Activated naive CD8-positive, alpha-beta T cell treated with anti-CD3 and anti-CD28 coated beads, Interleukin-2, amount 50 U/mL, for 16 hours (primary cell): ENCODE results near the gene EPAS1.

ENCODE experiments used
- DNase-seq: peaks from one replicate; pipeline ENCODE4 v3.0.0-alpha.2; 2020; ENCODE audit warnings: low read depth, low spot score

Gene EPAS1

DNA sequence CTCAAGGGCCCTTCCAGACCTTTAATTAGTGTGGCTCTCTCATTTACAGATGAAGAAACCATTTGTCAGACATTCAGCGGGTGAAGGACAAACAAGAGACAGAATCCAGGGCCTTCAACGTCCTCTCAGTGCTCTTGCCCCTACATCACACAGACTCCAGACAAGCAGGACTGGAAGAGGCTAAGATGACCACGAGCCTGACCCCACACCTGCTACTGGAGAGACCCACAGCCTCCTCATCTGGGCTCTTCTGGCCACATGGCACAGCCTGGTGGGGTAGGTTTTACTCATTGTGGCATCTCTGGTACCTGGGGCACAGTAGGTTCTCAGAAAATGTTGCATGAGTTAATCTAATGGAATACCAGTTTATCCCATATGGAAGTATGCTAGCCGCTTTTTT lies 112.5 kb downstream of the EPAS1 start:
- no peak for DNase-seq

DNA sequence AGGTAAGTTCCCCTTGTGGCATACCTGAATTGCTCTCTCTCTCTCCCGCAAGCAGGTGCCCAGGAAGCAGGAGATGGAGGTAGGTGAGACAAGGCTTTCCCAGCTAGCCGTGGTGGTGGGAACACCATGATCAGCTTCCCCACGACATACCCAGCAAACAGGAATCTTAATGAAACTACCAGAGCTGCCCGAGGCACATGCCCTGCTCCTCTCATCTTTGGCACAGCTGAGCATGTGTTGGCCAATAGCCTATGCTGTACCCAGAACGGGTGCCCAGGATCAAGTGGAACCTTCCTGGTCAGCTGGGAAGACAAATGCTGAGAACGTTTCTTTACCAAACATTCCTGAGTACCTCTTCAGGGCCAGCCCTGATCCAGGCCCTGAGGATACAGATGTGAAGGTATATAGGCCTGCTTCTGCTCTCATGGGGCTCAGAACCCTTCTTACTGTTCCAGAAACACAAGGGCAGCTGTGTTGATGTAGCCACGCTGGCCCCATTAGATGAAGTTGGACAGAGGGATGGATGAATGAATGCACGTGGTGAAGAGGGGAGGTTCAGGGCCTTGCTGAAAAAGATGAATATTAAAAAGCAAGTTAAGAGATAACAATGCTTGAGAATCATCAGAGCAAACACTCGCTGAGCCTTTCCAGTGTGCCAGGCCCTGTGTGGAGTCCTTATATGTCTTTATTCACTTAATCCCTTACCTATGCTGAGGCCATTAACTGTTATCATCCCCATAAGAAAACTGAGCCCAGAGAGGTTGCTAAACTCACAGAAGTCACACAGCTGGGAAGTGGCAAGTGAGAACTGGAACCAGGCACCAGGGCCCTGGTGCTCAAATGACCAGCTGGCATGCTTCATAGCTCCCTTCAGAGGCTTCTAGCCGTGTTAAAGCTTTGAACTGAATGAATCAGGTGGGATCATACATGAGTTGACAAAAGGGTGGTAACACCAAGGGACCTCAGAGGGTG lies 113.4 kb downstream of the EPAS1 start:
- no peak for DNase-seq

DNA sequence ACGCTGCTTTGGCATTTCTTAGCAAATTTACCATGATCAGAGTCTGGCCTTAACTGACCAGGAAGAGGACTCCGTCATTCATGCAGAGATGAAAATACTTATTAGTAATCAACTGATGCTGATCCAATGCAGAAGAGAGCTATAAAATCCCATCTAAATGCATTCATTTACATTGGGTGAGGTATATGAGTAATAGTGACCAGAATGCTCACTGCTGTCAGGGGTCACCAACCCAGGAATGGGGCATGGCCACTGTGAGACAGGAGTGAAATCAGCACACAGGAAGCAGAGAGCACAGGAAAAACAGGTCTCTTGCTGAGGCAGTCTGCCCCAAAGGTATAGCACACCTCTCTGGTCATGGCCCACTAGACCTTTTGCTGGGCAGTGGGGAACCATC lies 114.0 kb downstream of the EPAS1 start:
- no peak for DNase-seq

DNA sequence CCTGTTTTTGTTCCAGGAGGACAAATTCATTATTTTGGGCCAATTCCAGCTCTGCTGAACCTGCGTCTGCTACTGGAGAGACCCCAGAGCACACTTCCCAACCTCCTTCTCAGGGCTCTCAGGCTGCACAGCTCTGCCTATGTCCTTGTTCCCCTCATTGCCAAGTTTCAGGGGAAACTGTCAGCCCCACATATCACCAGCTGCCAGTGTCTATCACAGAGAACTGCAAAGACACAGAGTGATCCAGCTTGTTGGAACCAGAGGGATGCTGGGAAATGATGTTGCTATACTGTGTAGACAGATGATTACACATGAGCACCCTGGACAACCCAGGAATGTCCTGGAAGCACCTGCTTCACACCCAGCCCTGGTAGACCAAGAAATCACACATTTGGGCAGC lies 114.8 kb downstream of the EPAS1 start:
- no peak for DNase-seq

DNA sequence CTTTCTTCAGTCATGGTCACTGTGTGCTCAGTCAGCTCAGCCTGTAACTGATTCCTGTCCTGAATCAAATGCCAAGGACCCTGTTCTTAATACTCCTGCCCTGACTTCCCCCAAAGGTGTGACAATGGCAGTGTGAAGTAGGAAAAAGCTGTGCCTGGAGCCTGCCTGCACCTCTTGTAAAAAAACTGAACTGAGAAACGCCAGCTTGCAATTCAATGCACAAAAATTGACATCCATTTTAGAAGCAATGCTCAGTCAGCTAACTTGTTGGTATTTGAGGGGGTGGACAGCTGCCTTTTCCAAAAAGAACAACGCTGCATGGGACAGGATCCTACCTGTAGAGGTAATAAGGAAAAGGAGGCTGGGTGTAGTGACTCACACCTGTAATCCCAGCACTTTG lies 115.9 kb downstream of the EPAS1 start:
- no peak for DNase-seq

DNA sequence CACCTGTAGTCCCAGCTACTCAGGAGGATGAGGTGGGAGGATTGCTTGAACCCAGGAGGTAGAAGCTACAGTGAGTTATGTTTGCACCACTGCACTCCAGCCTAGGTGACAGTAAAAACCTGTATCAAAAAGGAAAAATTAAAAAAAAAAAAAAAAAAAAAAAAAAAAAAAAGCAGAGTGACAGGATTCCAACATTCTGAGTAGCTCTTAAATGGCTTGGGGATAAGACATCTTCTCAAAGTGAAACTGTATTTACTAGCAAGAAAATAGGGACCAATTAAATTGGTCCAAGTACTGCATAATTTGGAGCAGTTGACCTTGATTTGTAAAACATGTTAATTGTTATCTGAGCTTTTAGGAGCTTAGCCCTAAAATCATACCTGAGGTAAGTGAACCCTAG lies 116.4 kb downstream of the EPAS1 start:
- no peak for DNase-seq

DNA sequence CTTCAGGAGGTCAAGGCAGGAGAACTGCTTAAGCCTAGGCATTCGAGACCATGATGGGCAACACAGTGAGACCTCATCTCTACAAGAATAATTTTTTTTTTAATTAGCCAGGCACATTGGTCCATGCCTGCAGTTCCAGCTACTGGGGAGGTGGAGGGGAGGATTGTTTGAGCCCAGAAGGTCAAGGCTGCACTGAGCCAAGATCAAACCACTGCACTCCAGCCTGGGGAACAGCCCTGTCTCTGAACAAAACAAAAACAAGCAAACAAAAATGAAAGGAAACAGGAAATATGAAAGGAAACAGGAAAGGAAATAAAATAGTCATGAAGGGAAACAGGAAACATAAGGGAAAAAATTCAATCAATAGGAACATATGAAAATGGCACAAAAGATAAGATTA lies 117.5 kb downstream of the EPAS1 start:
- no peak for DNase-seq

DNA sequence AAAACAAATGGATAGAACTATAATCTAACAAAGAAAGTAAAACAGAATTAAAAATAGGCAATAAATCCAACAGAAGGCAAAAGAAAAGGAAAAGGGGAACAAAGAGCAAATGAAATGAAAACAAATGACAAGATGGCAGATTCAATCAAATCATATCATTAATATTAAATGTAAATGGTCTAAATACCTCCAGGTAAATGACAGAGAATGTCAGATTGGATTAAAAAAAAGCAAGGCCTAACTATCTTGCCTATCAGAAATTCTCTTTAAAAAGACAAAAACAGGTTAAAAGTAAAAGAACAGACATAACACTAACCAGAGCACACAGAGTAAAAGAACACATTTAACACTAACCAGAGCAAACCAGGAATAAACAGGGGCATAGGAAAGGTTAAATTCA lies 119.1 kb downstream of the EPAS1 start:
- no peak for DNase-seq

DNA sequence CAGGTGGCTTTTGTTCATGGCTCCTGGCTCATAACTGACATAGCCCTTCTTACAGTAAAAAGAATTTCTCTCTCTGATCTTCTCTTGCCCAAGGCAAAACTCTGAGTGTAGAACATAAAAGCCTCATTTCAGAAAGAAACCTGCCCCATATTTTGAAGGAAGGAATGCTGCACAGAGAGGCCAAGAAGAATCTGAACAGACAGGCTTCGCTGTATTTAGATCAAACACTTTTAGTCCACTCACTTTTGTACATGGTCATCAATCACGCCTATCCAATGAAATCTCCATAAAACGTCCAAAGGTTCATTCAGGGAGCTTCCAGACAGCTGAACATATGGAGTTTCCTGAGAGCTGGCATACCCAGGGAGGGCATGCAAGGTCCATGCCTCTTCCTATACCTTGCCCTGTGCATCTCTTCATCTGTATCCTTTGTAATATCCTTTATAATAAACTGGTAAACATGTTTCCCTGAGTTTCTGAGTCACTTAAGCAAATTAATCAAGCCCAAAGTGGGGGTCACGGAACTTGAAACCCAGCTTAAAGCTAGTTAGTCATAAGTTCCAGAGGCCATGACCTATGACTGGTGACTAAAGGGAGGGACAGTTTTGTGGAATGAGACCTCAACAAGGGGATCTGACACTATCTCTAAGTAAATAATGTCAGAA lies 119.7 kb downstream of the EPAS1 start:
- DNase-seq, result no peak

DNA sequence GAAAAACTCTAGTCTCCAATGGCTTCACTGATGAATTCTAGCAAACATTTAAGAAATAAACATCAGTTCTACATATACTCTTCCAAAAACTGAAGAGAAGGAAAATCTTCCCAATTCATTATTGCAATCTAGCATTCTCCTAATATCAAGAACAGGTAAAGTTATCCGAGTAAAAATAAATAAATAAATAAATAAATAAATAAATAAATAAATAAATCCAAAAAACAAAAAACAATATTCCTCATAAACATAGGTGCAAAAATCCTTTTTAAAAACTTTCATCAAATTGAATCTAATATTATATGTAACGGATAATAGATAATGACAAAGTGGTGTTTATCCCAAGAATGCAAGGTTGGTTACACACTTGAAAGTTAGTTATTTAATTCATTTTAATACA lies 123.7 kb downstream of the EPAS1 start:
- no peak for DNase-seq

DNA sequence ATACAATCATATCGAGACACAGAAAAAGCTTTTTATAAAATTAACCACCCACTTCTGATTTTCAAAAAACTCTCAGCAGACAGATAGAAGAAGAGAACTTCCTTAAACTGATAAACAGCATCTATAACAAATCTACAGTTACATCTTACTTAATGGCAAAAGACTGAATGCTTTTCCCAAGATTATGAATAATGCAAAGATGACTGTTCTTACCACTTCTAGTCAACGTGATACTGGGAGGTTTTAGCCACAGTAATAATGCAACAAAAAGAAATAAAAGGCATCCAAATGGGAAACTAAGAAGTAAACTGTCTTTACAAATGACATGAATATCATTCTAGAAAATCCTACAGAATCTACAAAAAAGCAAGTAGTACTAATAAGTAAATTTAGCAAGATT lies 124.2 kb downstream of the EPAS1 start:
- DNase-seq, result no peak

DNA sequence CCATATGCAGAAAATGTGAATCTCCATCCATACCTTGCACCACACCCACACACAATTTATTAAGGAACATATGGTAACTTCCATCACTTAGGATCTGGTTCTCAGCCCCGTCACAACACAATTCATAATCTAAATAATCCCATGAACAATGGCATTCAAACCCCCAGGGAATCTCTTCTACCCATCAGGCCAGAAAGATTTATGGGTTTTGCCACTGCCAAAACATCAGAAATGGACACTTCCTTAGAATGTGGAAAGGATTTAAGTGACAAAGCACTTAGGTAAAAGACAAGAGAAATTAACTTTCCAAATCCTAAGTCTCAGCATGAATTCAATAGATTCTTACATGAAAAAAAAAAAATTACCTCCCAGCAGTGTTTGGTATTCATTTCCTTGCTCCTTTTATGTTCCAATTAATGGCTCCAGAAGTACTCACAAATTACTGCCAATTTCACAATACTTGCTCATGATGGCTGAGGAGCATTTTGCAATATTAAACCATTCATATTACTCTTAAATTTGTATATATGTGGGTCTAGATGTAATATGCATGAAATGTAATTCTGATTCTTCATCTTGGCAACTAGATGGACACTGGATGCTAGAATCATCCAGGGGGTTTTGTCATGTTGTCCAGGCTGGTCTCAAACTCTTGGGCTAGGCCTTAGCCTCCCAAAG lies 125.6 kb downstream of the EPAS1 start:
- no peak for DNase-seq

DNA sequence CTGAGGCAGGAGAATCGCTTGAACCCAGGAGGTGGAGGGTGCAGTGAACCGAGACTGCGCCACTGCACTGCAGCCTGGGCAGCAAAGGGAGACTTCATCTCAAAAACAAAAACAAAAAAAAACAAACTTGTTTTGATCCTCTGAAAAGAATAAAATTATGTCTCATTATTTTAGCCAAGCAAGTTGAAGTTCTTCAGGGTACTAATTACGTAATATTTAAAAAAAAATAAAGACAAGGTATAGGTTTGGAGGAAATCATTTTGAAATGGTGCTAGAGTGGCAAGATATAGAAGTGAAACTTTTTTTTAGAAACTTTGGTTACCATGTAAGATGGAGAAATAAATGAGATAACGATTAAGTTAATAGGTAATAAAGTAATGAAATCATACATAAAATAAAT lies 127.7 kb downstream of the EPAS1 start:
- no peak for DNase-seq

DNA sequence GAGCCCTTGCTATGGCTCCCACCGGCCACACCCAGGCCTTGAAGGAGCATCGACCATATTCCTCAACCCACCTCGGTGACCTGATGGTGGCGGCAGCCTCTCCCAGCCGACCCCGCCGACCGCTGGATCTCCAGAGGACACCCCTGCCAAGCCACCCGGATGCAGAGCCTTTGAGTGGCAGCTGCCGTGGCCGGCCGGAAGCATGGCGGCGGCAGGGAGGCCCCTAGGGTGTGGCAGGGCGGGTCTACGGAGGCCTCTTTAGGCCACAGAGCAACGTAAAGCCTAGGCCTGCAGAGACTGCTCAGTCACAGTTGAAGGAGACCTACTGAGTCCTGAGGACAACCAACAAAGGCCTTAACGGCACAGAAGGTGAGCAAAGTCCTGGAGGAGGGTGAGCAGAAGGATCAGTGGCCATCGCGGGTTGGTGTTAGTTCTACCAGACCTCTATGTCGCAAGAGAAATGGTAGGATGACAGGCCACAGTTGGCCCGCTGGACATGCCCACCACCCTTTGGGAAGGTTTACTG lies 131.8 kb downstream of the EPAS1 start:
- DNase-seq, result no peak

DNA sequence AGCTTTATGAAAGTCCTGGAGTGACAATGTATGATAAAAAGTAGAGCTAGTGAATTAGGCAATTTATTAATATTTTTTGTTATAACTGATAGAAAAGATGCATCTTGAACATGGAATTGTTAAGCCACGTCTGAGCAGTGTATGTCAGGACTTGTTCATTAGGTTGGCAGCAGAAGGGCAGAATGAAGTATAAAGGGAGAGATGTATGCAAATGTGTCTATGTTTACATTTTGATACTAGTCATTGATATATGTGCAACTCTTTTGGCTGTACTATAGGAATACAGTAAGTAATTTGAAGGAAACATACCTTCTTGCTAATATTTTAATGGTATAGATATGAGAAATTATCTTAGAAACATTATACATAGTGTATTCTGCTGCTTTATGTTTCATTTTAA lies 133.2 kb downstream of the EPAS1 start:
- DNase-seq, result no peak

DNA sequence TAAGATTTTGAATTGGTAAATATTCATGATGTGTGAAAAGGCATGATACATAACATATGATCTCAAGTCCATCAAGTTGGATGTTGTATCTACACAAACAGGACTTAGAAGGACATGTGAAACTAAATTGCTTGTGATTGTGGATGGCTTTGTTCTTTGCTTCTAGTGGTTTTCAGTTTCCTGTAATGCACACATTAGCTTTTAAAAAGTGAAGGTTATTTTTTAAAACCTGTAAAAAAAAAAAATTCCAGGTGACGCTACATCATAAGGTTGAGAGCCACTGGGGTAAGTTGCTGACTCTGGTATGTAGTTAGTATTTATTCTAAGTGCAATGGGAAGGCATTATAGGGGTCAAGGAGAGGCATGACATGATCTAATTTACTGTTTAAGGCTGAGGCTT lies 133.8 kb downstream of the EPAS1 start:
- no peak for DNase-seq

DNA sequence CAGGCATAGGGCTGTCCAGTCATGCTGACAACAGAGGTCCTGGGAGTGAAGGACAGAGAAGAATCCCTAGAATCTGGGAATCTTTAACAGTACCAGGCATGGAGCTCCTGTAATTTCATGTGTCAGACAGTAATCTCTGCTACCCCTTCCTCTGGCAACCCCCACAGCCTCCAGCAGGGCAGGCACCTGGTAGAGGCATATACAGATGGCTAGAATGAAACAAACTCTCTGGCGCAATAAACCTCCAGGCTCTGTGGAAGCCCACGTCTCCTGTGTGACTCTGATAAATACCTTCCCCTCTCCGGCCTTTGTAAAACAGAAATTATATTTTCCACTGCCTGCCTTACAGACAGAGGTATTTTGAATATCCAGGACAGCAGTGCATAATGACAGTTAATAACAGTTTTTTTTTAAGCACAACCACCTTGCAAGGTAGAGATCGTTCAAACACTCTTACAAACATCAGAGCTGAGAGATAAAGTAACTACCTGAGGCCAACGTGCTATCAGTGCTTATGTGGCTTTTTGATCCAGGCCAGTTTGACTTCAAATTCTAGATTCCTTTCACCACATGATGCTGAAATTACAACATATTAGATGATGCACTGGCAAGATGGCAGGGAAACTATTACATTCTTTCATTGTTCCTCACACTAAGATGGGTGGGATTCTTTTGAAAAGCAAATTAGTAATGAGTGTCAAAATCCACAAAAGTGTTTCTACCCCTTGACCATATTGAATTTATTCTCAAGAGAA lies 134.5 kb downstream of the EPAS1 start:
- DNase-seq, result no peak

DNA sequence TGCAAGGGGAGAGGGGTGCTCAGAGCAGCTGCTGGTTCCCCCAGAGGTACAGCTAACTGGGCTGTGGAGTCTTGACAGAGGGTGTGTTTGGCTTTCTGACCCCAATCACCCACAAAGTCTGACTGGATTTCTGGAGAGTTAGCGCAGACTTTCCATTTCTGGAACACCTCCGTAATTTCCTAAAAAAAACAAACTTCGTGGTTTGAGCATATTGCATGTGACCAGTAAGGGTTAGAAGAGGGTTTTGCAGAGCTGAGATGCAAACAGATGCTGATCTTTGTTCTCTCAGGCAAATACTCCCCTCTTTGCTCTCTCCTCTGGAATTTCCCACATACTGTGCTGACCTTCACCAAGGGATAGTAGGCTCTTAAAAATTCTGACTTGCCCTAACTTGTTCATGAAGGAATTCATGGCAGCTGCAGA lies 137.7 kb downstream of the EPAS1 start:
- no peak for DNase-seq

DNA sequence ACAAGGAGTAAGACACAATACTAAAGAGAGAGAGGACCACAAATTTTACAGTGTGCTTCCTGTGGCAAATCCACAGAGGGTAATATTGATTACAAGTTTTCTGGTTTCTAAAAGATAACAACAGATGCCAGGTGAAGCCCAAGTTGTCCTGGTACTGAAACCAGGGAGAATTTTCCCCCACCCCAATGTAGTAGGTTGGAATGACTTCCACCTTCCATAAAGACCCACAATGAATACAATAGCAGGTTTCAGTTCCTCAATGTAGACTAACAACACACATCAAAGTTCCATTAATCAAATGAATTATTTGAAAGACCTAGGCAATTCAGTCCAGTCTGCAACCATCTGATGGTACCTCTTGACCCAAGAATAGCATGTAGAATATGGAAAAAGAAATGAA lies 138.1 kb downstream of the EPAS1 start:
- no peak for DNase-seq

DNA sequence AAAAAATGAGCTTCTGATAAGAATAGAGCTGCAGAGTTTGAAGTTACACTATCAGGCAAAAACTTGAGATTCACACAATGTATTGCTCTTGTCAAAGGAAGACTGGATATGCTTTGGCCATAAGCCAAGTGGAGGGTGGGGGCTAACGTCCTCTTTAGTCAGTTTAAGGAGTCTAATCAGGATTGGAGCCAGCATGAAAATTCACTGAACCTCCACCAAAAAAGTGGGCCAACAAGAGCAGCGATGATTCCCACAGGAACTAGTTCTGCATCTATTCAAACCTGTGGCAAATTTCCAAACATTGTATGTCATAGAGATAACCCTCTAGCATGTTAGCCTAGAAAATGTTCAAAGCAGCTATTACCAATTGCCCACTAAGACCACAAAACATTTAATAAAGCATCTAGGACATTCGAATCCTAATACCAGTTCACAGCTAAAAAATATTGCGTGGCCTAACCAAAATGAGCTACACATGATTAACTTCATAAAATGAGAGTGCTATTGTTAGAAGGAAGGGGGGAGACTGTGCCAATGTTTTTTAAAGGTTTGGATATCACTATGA lies 138.7 kb downstream of the EPAS1 start:
- DNase-seq, result no peak
